K562 (cell line): ENCODE results near the gene ZNF613. TPM values are rescaled to one million over a fixed set of nuclear protein-coding genes. Genes with fewer than 3 reads are reported as not detected.

Source experiments
- AFF1 ChIP-seq, 2 experiments: fragments of 450-650 bp; IDR thresholded peaks; 2 replicates each; pipeline ENCODE4 v1.6.1; 2018; ENCODE audit warnings: mild to moderate bottlenecking in 2 of 2, low read depth in 1 of 2; ENCODE audit not compliant: partially characterized antibody in 2 of 2
- DPF2 ChIP-seq: fragments of 450-650 bp; IDR thresholded peaks from 2 replicates; pipeline ENCODE4 v1.6.1; 2016
- ELK3 ChIP-seq: fragments of 450-650 bp; formaldehyde crosslinking; IDR thresholded peaks from 2 replicates; pipeline ENCODE4 v1.4.0; 2020; ENCODE audit warnings: mild to moderate bottlenecking
- IFI16 ChIP-seq: fragments of 250-450 bp; sonication (Bioruptor Pico); IDR thresholded peaks from 2 replicates; pipeline ENCODE4 v2.1.2; 2022; ENCODE audit warnings: mild to moderate bottlenecking, inconsistent platforms
- L3MBTL2 ChIP-seq: fragments of 450-650 bp; IDR thresholded peaks from 2 replicates; pipeline ENCODE4 v1.6.1; 2016; ENCODE audit warnings: mild to moderate bottlenecking, moderate library complexity
- NFYB ChIP-seq: IDR thresholded peaks from 2 replicates; pipeline ENCODE4 v1.6.1; 2011; ENCODE audit warnings: mild to moderate bottlenecking, moderate library complexity; ENCODE audit not compliant: insufficient read length; ENCODE audit errors: extremely low read depth
- RBBP5 ChIP-seq: fragments of 200-600 bp; sonication (generic); IDR thresholded peaks from 2 replicates; pipeline ENCODE4 v1.6.1; 2012; ENCODE audit warnings: borderline replicate concordance, mild to moderate bottlenecking, low read length, control low read depth, inconsistent platforms; ENCODE audit not compliant: insufficient read depth, poor library complexity, severe bottlenecking
- RFX5 ChIP-seq: IDR thresholded peaks from 2 replicates; pipeline ENCODE4 v1.6.1; 2011; ENCODE audit warnings: low read depth, mild to moderate bottlenecking, improper control_type of control experiment, low read length
- SMAD1 ChIP-seq: fragments of 150-350 bp; IDR thresholded peaks from 2 replicates; pipeline ENCODE4 v1.6.1; 2014; ENCODE audit warnings: low read length, low read depth; ENCODE audit not compliant: partially characterized antibody
- SMC3 ChIP-seq: conservative IDR thresholded peaks from 2 replicates; pipeline ENCODE4 v1.6.1; 2011; ENCODE audit warnings: low read depth, low read length, improper control_type of control experiment; ENCODE audit not compliant: insufficient read depth
- SPI1 ChIP-seq: IDR thresholded peaks from 2 replicates; pipeline ENCODE4 v1.6.1; 2011; ENCODE audit warnings: low read depth, low read length, control low read depth, borderline replicate concordance
- TEAD1 ChIP-seq, 2 experiments: fragments of 450-650 bp in 1 of 2; sonication (generic) in 1 of 2; formaldehyde crosslinking; IDR thresholded peaks; 2 replicates each; pipeline versions ENCODE4 v1.4.0 to v1.8.0; 2020 to 2022; ENCODE audit warnings: mild to moderate bottlenecking in 2 of 2, missing genetic modification reagents in 1 of 2
- ZBED1 ChIP-seq: IDR thresholded peaks from 2 replicates; pipeline ENCODE4 v1.6.1; 2014
- ZNF133 ChIP-seq: fragments of 250-450 bp; sonication (Bioruptor Pico); IDR thresholded peaks from 2 replicates; pipeline ENCODE4 v1.4.0; 2020; ENCODE audit warnings: mild to moderate bottlenecking
- ZNF445 ChIP-seq: fragments of 250-450 bp; sonication (Bioruptor Pico); IDR thresholded peaks from 2 replicates; pipeline ENCODE4 v1.4.0; 2020; ENCODE audit warnings: low read depth, mild to moderate bottlenecking, moderate library complexity
- polyA plus RNA-seq, 8 experiments: library from polyadenylated mRNA; depleted of rRNA in 4 of 8; stranded (reverse) in 5 of 8; unstranded in 3 of 8; fragments of >200 nt; fragmentation: Nextera tagmentation in 2 of 8; fragmentation: Illumina TruSeq in 1 of 8; extraction: Ambion mirVana in 2 of 8; extraction: Trizol in 1 of 8; gene quantifications; 2 replicates each; pipeline versions ENCODE4 v1.2.1 to v1.2.3, GENCODE V29; 2011 to 2014; ENCODE audit warnings: inconsistent platforms in 1 of 8, missing spikeins in 1 of 8
- total RNA-seq, 7 experiments: library from RNA; depleted of rRNA in 6 of 7; stranded (reverse); fragments of >200 nt in 6 of 7; fragmentation: Illumina TruSeq in 2 of 7; extraction: Trizol in 2 of 7; gene quantifications; 2 replicates each; pipeline versions ENCODE4 v1.2.1 to v1.2.3, GENCODE V29; 2011 to 2021; ENCODE audit warnings: low replicate concordance in 1 of 7

The ZNF613 gene
- total and polyA plus RNA-seq, 9 of the 15 experiments (the other 6 are each of a cell fraction or from before 2014, with no cell fraction given) = 2.1 to 4.5 (median 2.7) TPM

- TF ChIP-seq ELK3 (CRISPR knock-in tag) (no peak), RFX5 (no peak), RBBP5 (no peak), ZNF133 (CRISPR knock-in tag) (no peak), TEAD1 (CRISPR knock-in tag; IDR thresholded peaks at IDR 0.05) (peak; percentile 42 to 43; a peak in 2 of 4 replicates), ZNF445 (no peak), L3MBTL2 (0 out of 2 replicates have a peak, but pooled peaks have one; percentile 40), SMAD1 (no peak), ZBED1 (no peak), NFYB (no peak), AFF1 (IDR thresholded peaks at IDR 0.05; ENCODE audit: low read depth in 1 of 2, partially characterized antibody in 2 of 2) (peak in 1 of 2 experiments; percentile 63), SPI1 (peak; percentile 83), IFI16 (no peak), SMC3 (no peak), DPF2 (no peak)
Observed at GRCh38 chr19:51986309-51987291, 59.3 kb downstream of the ZNF613 start, which contains the start of gene ZNF350 (continued).
